ENCODE measurements around the gene ITPKB. TPM values are rescaled to one million over a fixed set of nuclear protein-coding genes. Genes with fewer than 3 reads are reported as not detected.

ITPKB gene
- total RNA-seq, 2 experiments from 2014 or later = 30.7 to 30.8 TPM

GRCh38 chr1:226708967-226709396, 30.1 kb downstream of the ITPKB start:
- Mint-ChIP-seq H3K27ac (peak overlapping the region; percentile 98), H3K36me3 (peaks cover 51% of the 10 kb centered on the region), H3K27me3 (no peaks in the 10 kb centered on the region), H3K4me1 (peaks cover 87% of the 10 kb centered on the region), H3K4me3 (peak overlapping the region; percentile 73), H3K9me3 (peaks cover 5% of the 10 kb centered on the region)
- no peak for DNase-seq

DNA sequence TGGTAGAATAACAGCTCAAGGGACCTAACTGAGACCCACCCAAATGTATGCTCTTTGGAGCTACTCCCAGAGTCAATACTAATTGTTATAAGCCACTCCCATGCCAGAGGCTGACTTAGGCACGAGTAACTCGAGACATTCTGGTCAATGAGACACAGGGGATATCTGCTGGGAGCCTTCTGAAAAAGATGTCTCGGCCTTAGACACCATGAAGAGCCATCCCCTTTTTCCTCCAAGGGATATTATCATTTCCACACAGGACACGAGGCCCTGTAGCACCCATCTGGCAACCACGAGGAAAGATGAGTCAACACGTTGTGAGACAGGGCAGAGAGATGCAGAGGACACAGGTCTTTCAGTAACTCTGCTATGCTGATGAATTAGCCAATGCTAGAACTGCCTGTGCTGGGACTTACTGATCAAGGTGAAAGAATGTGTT, 30.7 kb downstream of the ITPKB start:
- Mint-ChIP-seq H3K27me3 (no peaks in the 10 kb centered on the region), H3K27ac (peak overlapping the region; percentile 98), H3K4me3 (peak overlapping the region; percentile 73), H3K36me3 (peaks cover 49% of the 10 kb centered on the region), H3K4me1 (peaks cover 85% of the 10 kb centered on the region), H3K9me3 (no peaks in the 10 kb centered on the region)
- no peak for DNase-seq

GRCh38 chr1:226706684-226707083, 32.4 kb downstream of the ITPKB start:
- Mint-ChIP-seq H3K27me3 (no peaks in the 10 kb centered on the region), H3K4me3 (no peak overlapping the region)

GRCh38 chr1:226704169-226704937, 34.7 kb downstream of the ITPKB start:
- Mint-ChIP-seq H3K9me3 (no peaks in the 10 kb centered on the region), H3K36me3 (peaks cover 44% of the 10 kb centered on the region), H3K27ac (peak overlapping the region; percentile 87), H3K4me3 (peak overlapping the region; percentile 82), H3K27me3 (no peaks in the 10 kb centered on the region), H3K4me1 (peaks cover 80% of the 10 kb centered on the region)
- DNase-seq = no peak

More at GRCh38 chr1:226706684-226707083, 32.4 kb downstream of the ITPKB start:
- DNase-seq = no peak
- H3K9me3 Mint-ChIP-seq = no peaks in the 10 kb centered on the region
- peak overlapping the region; percentile 62 for H3K27ac Mint-ChIP-seq
- peaks cover 83% of the 10 kb centered on the region for H3K4me1 Mint-ChIP-seq
- peaks cover 43% of the 10 kb centered on the region for H3K36me3 Mint-ChIP-seq

- peak overlapping the region; percentile 82 for H3K4me3 Mint-ChIP-seq
- H3K27ac Mint-ChIP-seq = peak overlapping the region; percentile 92
- H3K4me1 Mint-ChIP-seq = peaks cover 80% of the 10 kb centered on the region
- DNase-seq = peak; percentile 91
- no peaks in the 10 kb centered on the region for H3K27me3 Mint-ChIP-seq
- peaks cover 44% of the 10 kb centered on the region for H3K36me3 Mint-ChIP-seq
- no peaks in the 10 kb centered on the region for H3K9me3 Mint-ChIP-seq
Measured at GRCh38 chr1:226702957-226703831, 35.9 kb downstream of the ITPKB start.

- H3K36me3 Mint-ChIP-seq = peaks cover 40% of the 10 kb centered on the region
- H3K4me1 Mint-ChIP-seq = peaks cover 81% of the 10 kb centered on the region
- H3K9me3 Mint-ChIP-seq = no peaks in the 10 kb centered on the region
- peak overlapping the region; percentile 82 for H3K4me3 Mint-ChIP-seq
- DNase-seq = no peak
- no peaks in the 10 kb centered on the region for H3K27me3 Mint-ChIP-seq
- H3K27ac Mint-ChIP-seq = peak overlapping the region; percentile 92
Measured at GRCh38 chr1:226702318-226702956, 36.6 kb downstream of the ITPKB start.

- Mint-ChIP-seq H3K27ac (peak overlapping the region; percentile 73), H3K4me3 (no peak overlapping the region), H3K4me1 (peaks cover 88% of the 10 kb centered on the region), H3K9me3 (no peaks in the 10 kb centered on the region), H3K27me3 (no peaks in the 10 kb centered on the region), H3K36me3 (peaks cover 45% of the 10 kb centered on the region)
- DNase-seq = no peak
Measured at GRCh38 chr1:226700861-226701260, 38.2 kb downstream of the ITPKB start.

GRCh38 chr1:226699166-226699565, 39.9 kb downstream of the ITPKB start:
- DNase-seq = no peak
- H3K27ac Mint-ChIP-seq = peak overlapping the region; percentile 94
- H3K36me3 Mint-ChIP-seq = peaks cover 35% of the 10 kb centered on the region
- H3K4me1 Mint-ChIP-seq = peaks cover 82% of the 10 kb centered on the region
- no peaks in the 10 kb centered on the region for H3K27me3 Mint-ChIP-seq
- no peak overlapping the region for H3K4me3 Mint-ChIP-seq
- H3K9me3 Mint-ChIP-seq = no peaks in the 10 kb centered on the region

- Mint-ChIP-seq H3K4me3 (no peak overlapping the region), H3K27ac (peak overlapping the region; percentile 94), H3K36me3 (peaks cover 37% of the 10 kb centered on the region), H3K4me1 (peaks cover 81% of the 10 kb centered on the region), H3K27me3 (no peaks in the 10 kb centered on the region), H3K9me3 (no peaks in the 10 kb centered on the region)
- no peak for DNase-seq
Measured at GRCh38 chr1:226698659-226699058, 40.4 kb downstream of the ITPKB start.

- H3K4me3 Mint-ChIP-seq = peak overlapping the region; percentile 19
- peaks cover 40% of the 10 kb centered on the region for H3K36me3 Mint-ChIP-seq
- peaks cover 86% of the 10 kb centered on the region for H3K4me1 Mint-ChIP-seq
- H3K9me3 Mint-ChIP-seq = no peaks in the 10 kb centered on the region
- H3K27me3 Mint-ChIP-seq = no peaks in the 10 kb centered on the region
- no peak for DNase-seq
- peak overlapping the region; percentile 94 for H3K27ac Mint-ChIP-seq
Measured at GRCh38 chr1:226697929-226698544, 41.0 kb downstream of the ITPKB start.

DNA sequence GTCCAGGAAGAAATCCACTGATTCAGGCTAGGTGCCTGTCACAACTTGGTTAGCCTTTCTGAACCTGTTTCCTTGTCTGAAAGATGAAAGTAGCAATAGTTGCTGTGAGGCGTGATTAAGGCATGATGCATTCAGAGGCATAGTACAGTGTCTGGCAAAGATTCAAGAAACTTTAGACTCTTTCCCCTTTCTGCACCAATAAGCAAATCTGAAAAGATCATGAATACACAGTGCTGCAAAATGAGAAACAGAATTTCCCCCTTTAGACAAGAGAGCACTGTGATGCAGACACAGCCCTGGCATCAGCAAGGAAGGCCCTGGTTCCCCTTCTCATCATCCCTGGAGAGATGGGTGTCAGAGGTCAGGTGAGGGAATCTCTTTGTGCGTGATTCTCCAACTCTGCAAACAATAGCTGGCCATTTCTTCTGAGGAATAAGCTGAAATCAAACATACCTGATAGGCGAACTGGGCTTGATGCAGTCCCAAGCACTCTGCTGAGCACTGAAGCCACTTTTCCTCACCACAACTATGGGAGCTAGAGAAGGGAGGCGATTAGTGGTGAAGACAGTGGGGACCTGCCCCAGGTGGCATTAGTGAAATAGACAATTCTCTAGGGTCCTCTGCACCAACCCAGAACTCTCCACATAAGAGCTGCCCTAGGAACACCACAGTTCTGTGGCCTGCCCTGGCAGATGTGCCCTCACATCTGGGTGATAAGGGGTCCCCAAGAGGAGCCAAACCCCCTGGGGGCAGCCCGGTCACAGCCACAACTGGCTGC, 41.7 kb downstream of the ITPKB start:
- no peak for DNase-seq
- peak overlapping the region; percentile 50 for H3K4me3 Mint-ChIP-seq
- H3K4me1 Mint-ChIP-seq = peaks cover 86% of the 10 kb centered on the region
- no peaks in the 10 kb centered on the region for H3K27me3 Mint-ChIP-seq
- H3K27ac Mint-ChIP-seq = peak overlapping the region; percentile 94
- H3K9me3 Mint-ChIP-seq = no peaks in the 10 kb centered on the region
- H3K36me3 Mint-ChIP-seq = peaks cover 47% of the 10 kb centered on the region

GRCh38 chr1:226696547-226696946, 42.5 kb downstream of the ITPKB start:
- Mint-ChIP-seq H3K9me3 (no peaks in the 10 kb centered on the region), H3K4me3 (no peak overlapping the region), H3K27me3 (no peaks in the 10 kb centered on the region), H3K27ac (peak overlapping the region; percentile 94), H3K36me3 (peaks cover 49% of the 10 kb centered on the region), H3K4me1 (peaks cover 87% of the 10 kb centered on the region)
- DNase-seq = no peak

DNA sequence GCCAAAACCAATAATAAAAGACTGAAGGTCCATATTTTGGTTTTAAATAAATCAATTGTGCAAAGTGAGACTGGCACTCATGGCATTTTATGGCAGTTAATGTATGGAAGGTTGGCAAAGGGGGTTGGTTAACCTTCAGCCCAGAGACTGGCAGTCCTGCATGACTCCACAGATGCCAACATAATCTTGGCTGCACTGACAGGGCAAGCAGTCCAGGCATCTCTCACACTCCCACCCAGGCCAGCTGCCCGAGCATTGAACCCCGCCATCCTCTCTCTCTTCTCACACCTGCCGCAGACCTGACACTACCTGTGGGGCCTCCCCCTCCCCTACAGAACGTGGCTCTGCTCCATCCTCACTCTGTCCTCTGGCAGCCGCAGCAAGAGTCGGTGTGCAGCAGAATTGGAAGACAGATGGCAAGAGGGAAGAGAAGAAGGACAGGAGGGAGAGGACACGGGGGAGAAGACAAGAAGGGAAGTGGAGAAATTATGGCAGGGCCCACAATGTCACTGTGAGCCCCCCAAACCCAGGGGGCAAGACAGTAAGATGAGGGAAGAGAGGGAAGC, 43.7 kb downstream of the ITPKB start:
- Mint-ChIP-seq H3K9me3 (no peaks in the 10 kb centered on the region), H3K4me1 (peaks cover 90% of the 10 kb centered on the region), H3K4me3 (no peak overlapping the region), H3K36me3 (peaks cover 58% of the 10 kb centered on the region), H3K27ac (peak overlapping the region; percentile 74), H3K27me3 (no peaks in the 10 kb centered on the region)
- no peak for DNase-seq

DNA sequence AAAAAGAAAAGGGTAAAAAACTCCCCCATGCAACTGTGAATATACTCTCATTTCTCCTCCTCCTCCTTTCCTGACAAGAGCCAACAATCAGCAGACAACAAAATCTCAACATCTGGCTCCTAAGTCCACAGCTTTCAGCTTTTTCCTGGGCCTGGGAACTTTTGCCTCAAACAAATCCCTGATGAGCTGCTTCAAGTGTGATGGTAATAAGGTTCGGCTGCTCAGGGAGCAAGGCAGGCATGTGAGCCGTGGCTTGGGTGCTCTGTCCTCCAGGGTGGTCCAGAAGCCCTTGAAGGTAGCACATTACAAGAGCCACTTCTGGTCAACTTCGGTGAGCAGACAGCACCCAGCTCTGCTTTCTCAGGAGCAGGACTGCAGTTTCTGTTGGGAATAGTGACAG, 46.3 kb downstream of the ITPKB start:
- no peak for DNase-seq
- peaks cover 92% of the 10 kb centered on the region for H3K4me1 Mint-ChIP-seq
- peak overlapping the region; percentile 98 for H3K27ac Mint-ChIP-seq
- H3K9me3 Mint-ChIP-seq = no peaks in the 10 kb centered on the region
- H3K4me3 Mint-ChIP-seq = no peak overlapping the region
- H3K27me3 Mint-ChIP-seq = no peaks in the 10 kb centered on the region
- peaks cover 64% of the 10 kb centered on the region for H3K36me3 Mint-ChIP-seq

Measured in activated naive CD8-positive, alpha-beta T cell treated with anti-CD3 and anti-CD28 coated beads for 36 hours (primary cell).